ENCODE results near the gene DROSHA. TPM values are rescaled to one million over a fixed set of nuclear protein-coding genes. Genes with fewer than 3 reads are reported as not detected.

The DROSHA gene
- total RNA-seq, 1 donor from 2014 or later = 58.6 TPM

GRCh38 chr5:31410089-31410488, 121.8 kb downstream of the DROSHA start:
- TF ChIP-seq CTCF (conservative IDR thresholded peaks at IDR 0.05; ENCODE audit: low read depth, low read length) = no peak
- H3K4me3 ChIP-seq (ENCODE audit: low read depth, low read length) = no peak overlapping the region
- no peak for DNase-seq (ENCODE audit: low read depth)

DNA sequence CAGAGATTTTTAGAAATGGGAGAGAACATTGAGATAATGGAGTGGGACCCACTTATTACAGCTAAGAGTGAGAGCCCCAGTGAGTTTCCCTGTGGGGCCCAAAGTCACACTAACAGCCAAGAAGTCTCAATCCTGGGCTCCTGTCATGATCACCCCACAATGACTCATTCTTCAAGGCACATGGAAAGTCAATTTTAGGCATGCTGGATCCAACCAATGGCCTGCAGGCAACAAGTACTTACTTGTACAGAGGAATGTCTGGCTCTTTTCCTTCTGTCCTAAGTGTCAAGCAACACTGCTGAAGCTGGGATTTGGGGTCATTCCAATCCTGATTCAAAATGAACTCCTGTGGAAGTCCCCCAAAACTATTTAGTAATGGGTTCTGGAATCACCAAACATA, 123.1 kb downstream of the DROSHA start:
- no peak for TF ChIP-seq CTCF (conservative IDR thresholded peaks at IDR 0.05; ENCODE audit: low read depth, low read length)
- H3K4me3 ChIP-seq (ENCODE audit: low read depth, low read length) = no peak overlapping the region
- DNase-seq (ENCODE audit: low read depth) = peak; percentile 72

DNA sequence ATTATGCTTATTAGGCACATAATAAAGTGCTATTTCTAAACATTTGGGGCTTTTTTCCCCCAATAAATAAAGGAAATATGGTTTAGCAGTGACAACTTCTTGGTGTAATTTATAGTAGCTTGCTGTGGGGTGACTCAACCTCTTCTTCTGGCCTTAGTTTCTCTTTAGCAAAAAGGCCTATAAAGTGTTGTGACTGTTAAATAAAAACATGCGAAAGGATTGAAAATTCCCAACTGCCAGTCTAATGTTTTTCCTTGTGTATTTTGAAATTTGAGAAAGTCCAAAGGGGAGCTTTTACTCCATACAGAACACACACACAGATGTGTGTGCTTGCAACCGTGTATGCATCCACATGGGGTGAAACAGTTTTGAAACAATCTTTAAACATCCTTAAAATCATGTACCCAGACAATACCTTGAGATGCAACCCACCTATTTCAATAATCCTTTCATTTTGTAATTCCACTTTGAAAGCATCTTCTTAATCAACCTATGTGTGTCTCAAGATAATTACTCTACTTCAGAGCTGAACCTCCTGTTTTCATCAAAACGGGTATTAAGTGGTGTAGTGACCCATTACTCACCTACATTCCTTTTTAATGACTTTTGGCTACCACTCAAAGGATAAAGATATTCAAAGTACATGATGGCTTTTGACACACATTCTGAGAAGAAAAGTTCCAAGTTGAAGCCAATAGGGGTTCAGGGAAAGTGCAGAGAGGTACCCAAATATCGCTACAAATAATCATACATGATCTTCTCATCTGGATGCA, 123.8 kb downstream of the DROSHA start:
- TF ChIP-seq CTCF (conservative IDR thresholded peaks at IDR 0.05; ENCODE audit: low read depth, low read length) = no peak
- DNase-seq (ENCODE audit: low read depth) = no peak
- H3K4me3 ChIP-seq (ENCODE audit: low read depth, low read length) = no peak overlapping the region

- DNase-seq (ENCODE audit: low read depth) = no peak
- no peak overlapping the region for H3K4me3 ChIP-seq (ENCODE audit: low read depth, low read length)
Observed at GRCh38 chr5:31404325-31404724, 127.6 kb downstream of the DROSHA start.

GRCh38 chr5:31401691-31402090, 130.2 kb downstream of the DROSHA start:
- TF ChIP-seq CTCF (conservative IDR thresholded peaks at IDR 0.05; ENCODE audit: low read depth, low read length) = no peak
- no peak overlapping the region for H3K4me3 ChIP-seq (ENCODE audit: low read depth, low read length)

More at GRCh38 chr5:31404325-31404724, 127.6 kb downstream of the DROSHA start:
- no peak for TF ChIP-seq CTCF (conservative IDR thresholded peaks at IDR 0.05; ENCODE audit: low read depth, low read length)

DNA sequence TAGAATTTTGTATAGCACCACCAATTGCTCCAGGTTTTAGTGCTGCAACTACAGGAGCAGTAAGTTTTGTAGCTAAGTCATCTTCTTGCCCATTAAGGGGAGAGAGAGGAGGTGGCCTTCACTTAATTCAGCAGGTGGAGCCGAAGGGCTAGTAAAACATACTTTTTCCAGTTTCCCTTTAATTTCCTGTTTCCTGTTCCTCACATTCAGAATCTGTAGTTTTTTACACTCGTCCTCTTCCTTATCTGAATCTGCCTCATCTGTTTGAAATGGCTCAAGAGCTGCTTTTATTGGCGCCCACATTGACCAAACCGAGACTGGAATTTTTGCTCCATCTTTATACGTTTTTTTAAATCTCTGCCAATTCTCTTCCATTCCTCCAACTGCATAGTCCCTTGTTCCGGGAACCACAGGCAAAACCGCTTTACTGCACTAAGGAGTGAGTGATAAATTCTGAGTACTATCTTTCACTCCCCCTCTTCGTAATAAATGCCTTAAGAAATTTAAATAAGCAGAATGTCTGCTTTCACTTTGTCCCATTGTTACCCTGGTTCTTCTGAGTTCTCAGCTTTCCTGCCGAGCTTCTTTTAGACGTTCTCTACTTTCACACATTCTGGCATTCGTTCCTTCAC, 133.9 kb downstream of the DROSHA start:
- H3K4me3 ChIP-seq (ENCODE audit: low read depth, low read length) = no peak overlapping the region
- no peak for DNase-seq (ENCODE audit: low read depth)
- TF ChIP-seq CTCF (conservative IDR thresholded peaks at IDR 0.05; ENCODE audit: low read depth, low read length) = no peak

More at GRCh38 chr5:31401691-31402090, 130.2 kb downstream of the DROSHA start:
- no peak for DNase-seq (ENCODE audit: low read depth)

Measured in epithelial cell of proximal tubule (primary cell).